GM10847 (cell line): Measurements from ENCODE around the gene LIME1.

Experiments
- POLR2A ChIP-seq: IDR thresholded peaks from 2 replicates; pipeline ENCODE4 v1.6.1; 2011; ENCODE audit not compliant: insufficient read length; ENCODE audit errors: extremely low read depth

Gene LIME1

GRCh38 chr20:63694584-63695423 lies 41.7 kb upstream of the LIME1 start:
- no peak for TF ChIP-seq POLR2A

DNA sequence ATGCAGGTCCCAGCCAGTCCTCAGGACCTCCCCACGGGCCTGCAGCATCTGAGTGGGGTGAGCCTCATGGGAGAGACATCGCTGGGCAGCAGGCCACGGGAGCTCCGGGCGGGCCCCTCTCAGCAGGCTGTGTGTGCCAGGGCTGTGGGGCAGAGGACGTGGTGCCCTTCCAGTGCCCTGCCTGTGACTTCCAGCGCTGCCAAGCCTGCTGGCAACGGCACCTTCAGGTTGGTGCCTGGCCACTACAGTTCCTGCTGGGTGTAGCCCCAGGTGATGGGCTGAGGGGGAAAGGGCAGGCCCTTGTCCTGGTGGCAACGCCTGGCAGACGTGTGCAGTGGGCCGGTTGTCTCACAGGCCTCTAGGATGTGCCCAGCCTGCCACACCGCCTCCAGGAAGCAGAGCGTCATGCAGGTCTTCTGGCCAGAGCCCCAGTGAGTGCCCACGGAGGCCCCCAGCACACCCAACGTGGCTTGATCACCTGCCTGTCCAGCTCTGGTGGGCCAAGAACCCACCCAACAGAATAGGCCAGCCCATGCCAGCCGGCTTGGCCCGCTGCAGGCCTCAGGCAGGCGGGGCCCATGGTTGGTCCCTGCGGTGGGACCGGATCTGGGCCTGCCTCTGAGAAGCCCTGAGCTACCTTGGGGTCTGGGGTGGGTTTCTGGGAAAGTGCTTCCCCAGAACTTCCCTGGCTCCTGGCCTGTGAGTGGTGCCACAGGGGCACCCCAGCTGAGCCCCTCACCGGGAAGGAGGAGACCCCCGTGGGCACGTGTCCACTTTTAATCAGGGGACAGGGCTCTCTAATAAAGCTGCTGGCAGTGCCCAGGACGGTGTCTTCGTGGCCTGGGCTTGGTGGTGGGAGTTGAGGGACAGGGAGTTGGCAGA lies 40.8 kb upstream of the LIME1 start:
- TF ChIP-seq POLR2A: no peak

DNA sequence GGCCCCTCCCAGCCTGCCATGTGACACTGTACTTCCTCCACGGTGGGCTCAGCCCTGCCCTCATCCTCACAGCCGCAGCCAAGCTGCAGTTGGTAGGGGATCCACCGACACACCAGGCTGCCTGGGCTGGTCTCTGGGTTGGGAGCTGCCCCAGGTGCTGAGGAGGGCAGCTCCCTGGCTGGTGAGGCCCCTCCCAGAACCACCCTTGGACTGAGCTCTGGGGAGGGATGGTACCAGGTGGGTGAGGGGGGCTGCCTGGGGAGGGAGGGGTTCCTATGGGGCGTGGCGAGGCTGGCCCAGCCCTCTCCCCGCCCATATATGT lies 40.2 kb upstream of the LIME1 start:
- no peak for TF ChIP-seq POLR2A

- no peak for TF ChIP-seq POLR2A
These were observed 39.7 kb upstream of the LIME1 start, which contains the start of gene TNFRSF6B for GRCh38 chr20:63696628-63697356. Gene TNFRSF6B (plus strand): TSS chr20:63696652. CDS start chr20:63696768, 116 bp downstream.

DNA sequence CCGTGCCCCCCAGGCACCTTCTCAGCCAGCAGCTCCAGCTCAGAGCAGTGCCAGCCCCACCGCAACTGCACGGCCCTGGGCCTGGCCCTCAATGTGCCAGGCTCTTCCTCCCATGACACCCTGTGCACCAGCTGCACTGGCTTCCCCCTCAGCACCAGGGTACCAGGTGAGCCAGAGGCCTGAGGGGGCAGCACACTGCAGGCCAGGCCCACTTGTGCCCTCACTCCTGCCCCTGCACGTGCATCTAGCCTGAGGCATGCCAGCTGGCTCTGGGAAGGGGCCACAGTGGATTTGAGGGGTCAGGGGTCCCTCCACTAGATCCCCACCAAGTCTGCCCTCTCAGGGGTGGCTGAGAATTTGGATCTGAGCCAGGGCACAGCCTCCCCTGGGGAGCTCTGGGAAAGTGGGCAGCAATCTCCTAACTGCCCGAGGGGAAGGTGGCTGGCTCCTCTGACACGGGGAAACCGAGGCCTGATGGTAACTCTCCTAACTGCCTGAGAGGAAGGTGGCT lies 39.1 kb upstream of the LIME1 start:
- no peak for TF ChIP-seq POLR2A

GRCh38 chr20:63697868-63698545 lies 38.5 kb upstream of the LIME1 start:
- TF ChIP-seq POLR2A: no peak

DNA sequence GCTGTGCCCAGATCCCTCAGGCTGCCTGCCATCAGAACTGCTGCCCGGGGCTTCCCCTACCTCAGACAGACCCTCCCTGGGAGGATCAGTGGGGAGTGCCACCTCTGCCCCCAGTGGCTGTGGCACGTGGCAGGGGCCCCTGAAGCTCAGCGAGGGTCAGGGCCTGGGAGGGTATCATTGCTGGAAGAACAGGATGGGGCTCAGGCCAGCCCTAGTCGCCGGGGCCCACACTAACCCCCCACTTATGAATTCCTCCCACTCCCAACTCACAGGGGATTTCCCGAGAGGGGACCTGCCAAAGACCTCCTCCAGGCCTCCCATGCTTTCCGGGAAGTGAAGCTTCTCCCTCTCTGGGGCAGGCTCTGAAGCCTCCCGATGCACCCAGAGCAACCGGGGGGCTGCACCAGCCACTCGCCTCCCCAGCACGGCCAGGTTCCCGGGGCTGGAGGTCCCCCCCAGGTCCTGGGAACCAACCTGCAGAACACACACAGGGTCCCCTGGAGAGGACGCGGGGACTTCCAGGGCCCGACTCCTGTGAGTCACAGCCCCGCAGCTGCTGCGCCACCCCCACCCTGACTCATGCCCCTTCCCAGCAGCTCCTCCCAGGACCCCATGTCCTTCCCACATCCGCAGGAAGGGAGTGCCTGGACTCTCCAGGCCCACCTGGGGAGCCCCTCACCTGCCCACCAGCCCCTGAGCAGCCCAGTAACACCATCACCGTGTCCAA lies 37.6 kb upstream of the LIME1 start:
- no peak for TF ChIP-seq POLR2A

DNA sequence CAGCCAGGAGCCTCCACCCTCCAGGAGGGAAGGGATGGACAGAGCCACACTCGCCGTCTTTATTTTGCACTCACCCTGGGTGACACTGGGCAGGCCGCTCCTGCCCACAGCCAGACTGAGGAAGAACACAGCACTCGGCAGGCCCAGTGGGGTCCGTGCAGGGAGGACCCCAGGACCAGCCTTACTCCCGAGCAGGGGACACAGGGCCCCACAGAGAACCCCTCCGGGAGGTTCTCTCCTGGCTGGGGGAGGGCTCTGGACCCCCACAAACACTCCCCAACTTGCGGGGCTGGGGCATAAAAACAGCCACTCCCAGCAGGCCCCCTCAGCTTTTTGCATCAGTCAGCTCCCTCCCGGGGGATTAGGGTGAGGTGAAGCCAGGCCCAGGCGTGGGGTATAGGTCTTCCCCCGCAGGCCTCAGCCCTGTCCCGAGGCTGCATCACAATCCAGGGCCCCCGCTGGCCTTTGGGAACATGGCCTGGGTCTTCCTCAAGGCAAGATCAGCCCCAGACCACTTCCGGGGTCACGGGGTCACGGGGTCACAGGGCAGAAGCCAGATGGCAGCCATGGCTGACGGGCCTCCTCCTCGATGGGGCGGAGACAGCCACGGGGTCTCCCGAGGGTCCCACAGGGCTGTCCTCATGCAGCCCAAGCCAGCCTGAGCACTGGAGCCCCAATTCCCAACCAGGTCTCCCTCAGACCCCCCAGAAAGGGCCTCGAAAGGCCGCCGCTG lies 36.8 kb upstream of the LIME1 start:
- no peak for TF ChIP-seq POLR2A

DNA sequence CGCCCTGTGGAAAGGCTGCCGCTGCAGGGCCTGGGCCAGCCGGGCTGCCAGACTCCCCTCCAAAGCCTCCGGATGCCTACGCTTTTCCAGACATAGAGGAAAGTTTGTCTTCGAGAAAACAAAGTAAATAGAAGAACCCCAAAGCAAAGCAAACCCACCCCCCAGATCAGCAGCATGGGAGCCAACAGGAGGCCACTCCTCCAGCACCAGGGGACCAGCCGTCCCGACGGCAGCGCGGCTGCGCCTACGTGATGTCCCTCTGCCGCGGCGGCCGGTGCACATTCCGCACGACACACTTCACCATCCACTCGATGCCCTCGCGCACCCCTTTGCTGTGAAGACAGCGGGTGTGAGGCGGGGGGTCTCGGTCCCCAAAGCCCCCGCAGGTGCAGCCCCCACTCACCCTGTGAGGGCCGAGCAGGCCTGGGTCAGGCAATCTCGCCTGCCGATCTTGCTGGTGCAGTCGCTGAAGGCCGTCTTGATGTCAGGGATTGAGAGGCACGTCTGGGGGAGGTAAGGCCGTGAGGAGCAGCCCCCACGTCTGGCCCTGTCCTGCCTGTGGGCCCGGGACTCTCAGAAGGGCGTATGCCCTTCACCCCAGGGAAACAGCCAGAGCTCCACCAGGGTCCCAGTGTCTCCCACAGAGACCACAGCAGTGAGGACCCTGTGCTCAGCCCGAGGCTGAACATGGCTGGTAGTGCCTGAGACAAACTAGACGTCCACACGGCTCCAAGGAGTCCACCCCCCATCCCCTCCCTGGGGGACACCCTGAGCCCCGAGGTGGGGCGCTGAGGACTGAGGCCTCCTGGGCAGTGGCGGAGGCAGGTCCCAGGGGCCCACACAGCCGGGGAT lies 36.0 kb upstream of the LIME1 start:
- no peak for TF ChIP-seq POLR2A

DNA sequence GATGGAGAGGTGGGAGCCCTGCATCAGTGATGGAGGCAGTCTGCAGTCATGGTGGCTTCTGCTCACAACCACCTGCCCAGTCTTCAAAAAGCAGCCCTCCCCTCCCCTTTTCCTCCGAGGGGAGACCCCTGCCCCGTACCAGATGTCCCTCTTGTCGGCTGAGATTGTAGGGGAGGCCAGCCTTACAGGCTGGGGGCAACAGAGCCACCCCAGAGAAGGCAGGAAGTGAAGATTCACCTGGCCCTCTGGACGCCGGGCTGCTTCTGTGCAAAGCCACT lies 35.5 kb upstream of the LIME1 start:
- no peak for TF ChIP-seq POLR2A

GRCh38 chr20:63701329-63702035 lies 35.0 kb upstream of the LIME1 start:
- no peak for TF ChIP-seq POLR2A

GRCh38 chr20:63702036-63702665 lies 34.3 kb upstream of the LIME1 start:
- no peak for TF ChIP-seq POLR2A
